Astrocyte (in vitro differentiated cells and primary cell): Measurements from ENCODE around the gene ETV3. TPM values are rescaled to one million over a fixed set of nuclear protein-coding genes. Genes with fewer than 3 reads are reported as not detected.
A peak's percentile ranks its signal among the peaks of the same experiment; 100 is the strongest.

Experiments used
- DNase-seq: peaks from one replicate; pipeline ENCODE4 v3.0.0-alpha.2; 2010; ENCODE audit warnings: low read depth
- FAIRE-seq: peaks from 2 replicates; lab custom pipeline; 2011; peaks lifted over from hg19 to GRCh38; lab: Jason Lieb, UNC
- H2AFZ ChIP-seq: 2 replicates; pipeline ENCODE4 v1.6.0; 2012; ENCODE audit warnings: low read depth, low read length, inconsistent platforms
- H3K27ac ChIP-seq: 2 replicates; pipeline ENCODE4 v1.5.1; 2011; ENCODE audit warnings: low read depth, low read length, inconsistent platforms
- H3K27me3 ChIP-seq: 2 replicates; pipeline ENCODE4 v1.6.0; 2011; ENCODE audit warnings: low read length, inconsistent platforms; ENCODE audit not compliant: insufficient read depth
- H3K36me3 ChIP-seq: 2 replicates; pipeline ENCODE4 v1.5.1; 2011; ENCODE audit warnings: low read length, inconsistent platforms; ENCODE audit not compliant: insufficient read depth
- H3K4me1 ChIP-seq: 2 replicates; pipeline ENCODE4 v1.5.1; 2011; ENCODE audit warnings: low read length, inconsistent platforms; ENCODE audit not compliant: insufficient read depth
- H3K4me2 ChIP-seq: 2 replicates; pipeline ENCODE4 v1.6.0; 2012; ENCODE audit warnings: low read length, inconsistent platforms
- H3K4me3 ChIP-seq: 2 replicates; pipeline ENCODE4 v1.5.1; 2011; ENCODE audit warnings: low read depth, mild to moderate bottlenecking, low read length, inconsistent platforms; ENCODE audit not compliant: insufficient read depth
- H3K79me2 ChIP-seq: 2 replicates; pipeline ENCODE4 v1.6.0; 2012; ENCODE audit warnings: mild to moderate bottlenecking, low read length, inconsistent platforms; ENCODE audit not compliant: insufficient read depth
- H3K9ac ChIP-seq: 2 replicates; pipeline ENCODE4 v1.6.0; 2012; ENCODE audit warnings: mild to moderate bottlenecking, low read length, inconsistent platforms
- H3K9me3 ChIP-seq: 2 replicates; pipeline ENCODE4 v1.5.1; 2012; ENCODE audit warnings: low read depth, mild to moderate bottlenecking, low read length, inconsistent platforms; ENCODE audit not compliant: insufficient read depth
- H4K20me1 ChIP-seq: 2 replicates; pipeline ENCODE4 v1.6.0; 2012; ENCODE audit warnings: low read length, inconsistent platforms; ENCODE audit not compliant: insufficient read depth
- H3K27ac Mint-ChIP-seq: one replicate; pipeline ENCODE4 v1.8.0; 2021; ENCODE audit warnings: mild to moderate bottlenecking, mixed read lengths; ENCODE audit not compliant: unreplicated experiment
- H3K27me3 Mint-ChIP-seq: one replicate; pipeline ENCODE4 v1.8.0; 2021; ENCODE audit warnings: low read depth, mixed read lengths; ENCODE audit not compliant: unreplicated experiment
- H3K36me3 Mint-ChIP-seq: one replicate; pipeline ENCODE4 v1.8.0; 2021; ENCODE audit warnings: low read depth, mixed read lengths; ENCODE audit not compliant: unreplicated experiment
- H3K4me1 Mint-ChIP-seq: one replicate; pipeline ENCODE4 v1.8.0; 2021; ENCODE audit warnings: low read depth, mixed read lengths; ENCODE audit not compliant: unreplicated experiment
- H3K4me3 Mint-ChIP-seq: one replicate; pipeline ENCODE4 v1.8.0; 2021; ENCODE audit warnings: mild to moderate bottlenecking, moderate library complexity, mixed read lengths; ENCODE audit not compliant: unreplicated experiment
- H3K9me3 Mint-ChIP-seq: one replicate; pipeline ENCODE4 v1.8.0; 2021; ENCODE audit warnings: mild to moderate bottlenecking, mixed read lengths; ENCODE audit not compliant: unreplicated experiment
- EZH2 ChIP-seq: IDR thresholded peaks from 2 replicates; pipeline ENCODE4 v1.6.1; 2012; ENCODE audit warnings: mild to moderate bottlenecking, low read length, inconsistent platforms; ENCODE audit not compliant: insufficient read depth
- total RNA-seq: library from RNA; stranded (reverse); gene quantifications from 2 replicates; pipeline ENCODE4 v1.2.1, GENCODE V29; 2021
- TF ChIP-seq, protein P1 (sequence below): IDR thresholded peaks from 2 replicates; pipeline ENCODE4 v1.5.1; 2011; ENCODE audit warnings: low read depth, mild to moderate bottlenecking, inconsistent platforms, low read length, moderate library complexity; ENCODE audit not compliant: insufficient read depth

The ETV3 gene
- total RNA-seq, 1 donor from 2014 or later, result 37.5 TPM

DNA sequence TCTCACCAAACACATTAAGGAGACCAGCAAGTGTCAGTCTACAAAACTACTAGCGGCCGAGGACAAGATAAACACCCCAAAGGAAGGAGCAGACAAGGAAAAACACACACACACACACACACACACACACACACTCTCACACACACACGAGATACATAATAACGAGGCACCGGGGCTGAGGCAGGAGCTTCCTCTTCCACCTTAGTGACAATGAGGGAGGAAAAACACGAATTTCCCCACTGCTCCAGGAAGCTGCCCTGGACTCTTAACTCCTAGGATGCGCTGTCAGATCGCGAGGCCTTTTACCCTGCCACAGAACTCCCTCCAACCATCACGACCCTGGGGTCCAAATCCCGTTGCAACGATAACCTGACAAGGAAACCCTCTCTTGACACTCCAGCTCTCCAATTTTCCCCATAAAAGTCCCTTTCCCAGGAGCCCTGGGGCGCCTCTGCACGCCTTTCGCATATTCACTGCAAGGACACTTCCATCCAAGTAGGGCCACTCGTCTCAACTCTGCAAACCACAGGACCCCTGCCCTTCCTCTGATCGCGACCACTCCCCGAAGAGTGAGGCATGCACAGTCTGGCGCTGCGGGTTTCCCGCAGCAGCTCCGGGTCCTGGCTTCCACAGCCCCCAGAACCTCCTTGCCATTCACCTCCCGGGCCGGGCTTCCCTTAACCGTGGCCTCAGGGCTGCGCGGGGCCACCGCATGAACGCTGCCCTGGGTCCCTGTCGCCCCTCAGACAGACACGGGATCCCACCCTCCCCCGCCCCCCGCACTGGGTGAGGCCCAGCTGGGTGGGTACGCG, 581 bp downstream of the ETV3 start:
- Histone ChIP-seq H3K36me3 (peaks cover 34% of the 10 kb centered on the region), H3K27me3 (no peaks in the 10 kb centered on the region), H3K27ac (peak overlapping the region; percentile 95), H3K4me3 (peak overlapping the region; percentile 99), H3K4me1 (peaks cover 18% of the 10 kb centered on the region), H4K20me1 (peaks cover 49% of the 10 kb centered on the region), H3K79me2 (peaks cover 51% of the 10 kb centered on the region), H3K4me2 (peak overlapping the region; percentile 99), H3K9me3 (no peaks in the 10 kb centered on the region), H3K9ac (peak overlapping the region; percentile 99), H2AFZ (peak overlapping the region; percentile 80)
- H3K4me1 Mint-ChIP-seq, result peaks cover 40% of the 10 kb centered on the region
- no peak for TF ChIP-seq EZH2
- TF ChIP-seq, protein P1, sequence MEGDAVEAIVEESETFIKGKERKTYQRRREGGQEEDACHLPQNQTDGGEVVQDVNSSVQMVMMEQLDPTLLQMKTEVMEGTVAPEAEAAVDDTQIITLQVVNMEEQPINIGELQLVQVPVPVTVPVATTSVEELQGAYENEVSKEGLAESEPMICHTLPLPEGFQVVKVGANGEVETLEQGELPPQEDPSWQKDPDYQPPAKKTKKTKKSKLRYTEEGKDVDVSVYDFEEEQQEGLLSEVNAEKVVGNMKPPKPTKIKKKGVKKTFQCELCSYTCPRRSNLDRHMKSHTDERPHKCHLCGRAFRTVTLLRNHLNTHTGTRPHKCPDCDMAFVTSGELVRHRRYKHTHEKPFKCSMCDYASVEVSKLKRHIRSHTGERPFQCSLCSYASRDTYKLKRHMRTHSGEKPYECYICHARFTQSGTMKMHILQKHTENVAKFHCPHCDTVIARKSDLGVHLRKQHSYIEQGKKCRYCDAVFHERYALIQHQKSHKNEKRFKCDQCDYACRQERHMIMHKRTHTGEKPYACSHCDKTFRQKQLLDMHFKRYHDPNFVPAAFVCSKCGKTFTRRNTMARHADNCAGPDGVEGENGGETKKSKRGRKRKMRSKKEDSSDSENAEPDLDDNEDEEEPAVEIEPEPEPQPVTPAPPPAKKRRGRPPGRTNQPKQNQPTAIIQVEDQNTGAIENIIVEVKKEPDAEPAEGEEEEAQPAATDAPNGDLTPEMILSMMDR, result no peak
- FAIRE-seq (no peak), DNase-seq (no peak)
- H3K9me3 Mint-ChIP-seq, result no peaks in the 10 kb centered on the region
- H3K27me3 Mint-ChIP-seq, result no peaks in the 10 kb centered on the region
- peaks cover 14% of the 10 kb centered on the region for H3K36me3 Mint-ChIP-seq
- peak overlapping the region; percentile 98 for H3K4me3 Mint-ChIP-seq
- peak overlapping the region; percentile 85 for H3K27ac Mint-ChIP-seq

DNA sequence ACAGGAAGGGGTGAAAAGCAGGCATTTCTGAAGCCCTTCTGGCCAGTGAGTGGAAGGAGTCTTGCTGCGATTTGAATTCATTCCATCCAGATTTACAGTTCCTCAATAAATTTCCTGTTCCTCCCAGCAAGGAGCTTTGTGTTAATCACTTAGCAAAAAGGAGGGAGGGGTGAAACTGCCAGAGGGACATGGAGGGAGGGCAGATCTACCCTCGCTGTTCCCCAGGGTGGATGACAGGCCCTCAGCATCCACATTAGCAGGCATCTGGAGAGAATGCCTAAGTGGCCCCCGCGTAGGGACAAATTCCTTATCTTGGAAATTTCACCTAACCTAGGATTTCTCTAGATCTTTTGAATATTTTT, 1.2 kb downstream of the ETV3 start:
- Histone ChIP-seq H3K9me3 (no peaks in the 10 kb centered on the region), H3K9ac (peak overlapping the region; percentile 99), H3K4me1 (peaks cover 18% of the 10 kb centered on the region), H3K36me3 (peaks cover 40% of the 10 kb centered on the region), H3K79me2 (peaks cover 56% of the 10 kb centered on the region), H3K4me2 (peak overlapping the region; percentile 99), H4K20me1 (peaks cover 54% of the 10 kb centered on the region), H3K27me3 (no peaks in the 10 kb centered on the region), H3K27ac (peak overlapping the region; percentile 95), H3K4me3 (peak overlapping the region; percentile 99), H2AFZ (no peak overlapping the region)
- peaks cover 17% of the 10 kb centered on the region for H3K36me3 Mint-ChIP-seq
- no peaks in the 10 kb centered on the region for H3K27me3 Mint-ChIP-seq
- no peak for TF ChIP-seq EZH2
- TF ChIP-seq, protein P1, result no peak
- H3K4me3 Mint-ChIP-seq, result peak overlapping the region; percentile 98
- DNase-seq (no peak), FAIRE-seq (no peak)
- peak overlapping the region; percentile 85 for H3K27ac Mint-ChIP-seq
- H3K9me3 Mint-ChIP-seq, result no peaks in the 10 kb centered on the region
- peaks cover 46% of the 10 kb centered on the region for H3K4me1 Mint-ChIP-seq

DNA sequence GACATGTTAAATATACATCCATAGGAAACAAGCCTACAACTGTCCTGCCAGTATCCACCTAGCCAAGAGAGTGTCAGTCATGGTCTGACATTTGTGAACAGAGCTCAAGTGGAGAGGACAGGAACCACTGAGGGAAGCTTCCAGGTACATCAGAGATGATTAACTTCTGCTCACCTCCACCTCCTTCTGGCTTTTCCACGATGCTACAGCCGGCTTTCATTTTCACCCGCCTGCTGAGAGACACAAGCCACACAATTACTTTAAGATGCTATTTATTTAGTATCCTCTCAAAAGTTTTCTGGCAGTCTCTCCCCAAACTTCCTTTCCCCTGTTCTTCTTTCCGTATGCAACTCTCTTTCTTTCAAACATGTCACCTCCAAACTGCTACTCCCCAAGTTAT, 2.1 kb downstream of the ETV3 start:
- Mint-ChIP-seq H3K4me1 (peaks cover 46% of the 10 kb centered on the region), H3K27me3 (no peaks in the 10 kb centered on the region), H3K36me3 (peaks cover 22% of the 10 kb centered on the region), H3K9me3 (no peaks in the 10 kb centered on the region), H3K4me3 (peak overlapping the region; percentile 98), H3K27ac (no peak overlapping the region)
- H3K4me1 ChIP-seq, result peaks cover 18% of the 10 kb centered on the region
- peaks cover 47% of the 10 kb centered on the region for H3K36me3 ChIP-seq
- H3K9me3 ChIP-seq, result no peaks in the 10 kb centered on the region
- peaks cover 62% of the 10 kb centered on the region for H3K79me2 ChIP-seq
- peak overlapping the region; percentile 99 for H3K9ac ChIP-seq
- TF ChIP-seq, protein P1, result no peak
- TF ChIP-seq EZH2, result no peak
- H3K27me3 ChIP-seq, result no peaks in the 10 kb centered on the region
- H4K20me1 ChIP-seq, result peaks cover 54% of the 10 kb centered on the region
- FAIRE-seq, result no peak
- H3K4me2 ChIP-seq, result peak overlapping the region; percentile 99
- H2AFZ ChIP-seq, result no peak overlapping the region
- no peak overlapping the region for H3K27ac ChIP-seq
- DNase-seq, result no peak
- H3K4me3 ChIP-seq, result no peak overlapping the region
